ENCODE data around the gene NFATC2IP. TPM values are rescaled to one million over a fixed set of nuclear protein-coding genes. Genes with fewer than 3 reads are reported as not detected.
A peak's percentile ranks its signal among the peaks of the same experiment; 100 is the strongest.

Gene NFATC2IP
- total RNA-seq, 2 donors from 2014 or later, result 20.0 to 65.6 TPM

- no peak overlapping the region for H3K27ac ChIP-seq
- ATAC-seq (no peak), DNase-seq (no peak)
- no peaks in the 10 kb centered on the region for H3K9me3 ChIP-seq
- 82 to 92% methylated on average over 7 of the region's 7 CpGs for WGBS, 2 donors
- H3K27me3 ChIP-seq, result no peaks in the 10 kb centered on the region
- TF ChIP-seq POLR2A (IDR thresholded peaks at IDR 0.05) (no peak), CTCF (IDR thresholded peaks at IDR 0.05) (no peak)
- H3K4me1 ChIP-seq, result peaks cover under 1% of the 10 kb centered on the region
- intact Hi-C loops (cut with DNase I), result no loop called here
- peaks cover 0 to 3% of the 10 kb centered on the region in 2 donors for H3K36me3 ChIP-seq (replicated peaks in 1 of 2; ENCODE audit: insufficient read depth in 1 of 2, low read depth in 2 of 2)
- H3K4me3 ChIP-seq, result no peak overlapping the region
These were observed 33.6 kb upstream of the NFATC2IP start for GRCh38 chr16:28917095-28917494.

- H3K27me3 ChIP-seq, result no peaks in the 10 kb centered on the region
- DNase-seq (no peak), ATAC-seq (no peak)
- WGBS, 2 donors, result 94 to 96% methylated on average over 3 of the region's 3 CpGs
- no peak overlapping the region for H3K4me3 ChIP-seq
- no peaks in the 10 kb centered on the region for H3K9me3 ChIP-seq
- TF ChIP-seq CTCF (IDR thresholded peaks at IDR 0.05) (no peak), POLR2A (IDR thresholded peaks at IDR 0.05) (no peak)
- peaks cover 16% of the 10 kb centered on the region for H3K4me1 ChIP-seq
- no peak overlapping the region for H3K27ac ChIP-seq
- H3K36me3 ChIP-seq (replicated peaks in 1 of 2; ENCODE audit: insufficient read depth in 1 of 2, low read depth in 2 of 2), result peaks cover 0 to 1% of the 10 kb centered on the region in 2 donors
- intact Hi-C loops (cut with DNase I), result no loop called here
These were observed 32.0 kb upstream of the NFATC2IP start for GRCh38 chr16:28918698-28919097.

- H3K4me3 ChIP-seq, result no peak overlapping the region
- peaks cover 25% of the 10 kb centered on the region for H3K4me1 ChIP-seq
- H3K27ac ChIP-seq, result peak overlapping the region; percentile 84 to 100 (median 97)
- H3K27me3 ChIP-seq, result no peaks in the 10 kb centered on the region
- ATAC-seq (no peak), DNase-seq (no peak)
- intact Hi-C loops (cut with DNase I), result no loop called here
- 38 to 69% methylated on average over 3 of the region's 3 CpGs for WGBS, 2 donors
- no peaks in the 10 kb centered on the region for H3K9me3 ChIP-seq
- no peaks in the 10 kb centered on the region for H3K36me3 ChIP-seq (replicated peaks in 1 of 2; ENCODE audit: insufficient read depth in 1 of 2, low read depth in 2 of 2)
- TF ChIP-seq POLR2A (IDR thresholded peaks at IDR 0.05) (no peak), CTCF (IDR thresholded peaks at IDR 0.05) (no peak)
These were observed 27.5 kb upstream of the NFATC2IP start for GRCh38 chr16:28923231-28923587.

GRCh38 chr16:28923652-28924398, 26.9 kb upstream of the NFATC2IP start:
- ATAC-seq, result no peak
- intact Hi-C loops (cut with DNase I), result no loop called here

More at GRCh38 chr16:28923652-28924398, 26.9 kb upstream of the NFATC2IP start:
- 24 to 26% methylated on average over 11 to 13 of the region's 13 CpGs for WGBS, 2 donors
- no peaks in the 10 kb centered on the region for H3K36me3 ChIP-seq (replicated peaks in 1 of 2; ENCODE audit: insufficient read depth in 1 of 2, low read depth in 2 of 2)
- H3K4me3 ChIP-seq, result peak overlapping the region in 1 of 2 donors; percentile 16
- H3K9me3 ChIP-seq, result no peaks in the 10 kb centered on the region
- H3K27me3 ChIP-seq, result no peaks in the 10 kb centered on the region
- TF ChIP-seq POLR2A (IDR thresholded peaks at IDR 0.05) (no peak), CTCF (IDR thresholded peaks at IDR 0.05) (no peak)
- H3K4me1 ChIP-seq, result peaks cover 25% of the 10 kb centered on the region
- H3K27ac ChIP-seq, result peak overlapping the region; percentile 84 to 100 (median 97)
- peak; percentile 27 to 42 (median 30) for DNase-seq

All from body of pancreas (tissue), 4 donors.